ENCODE results near the gene ZNF628.

ZNF628 gene

DNA sequence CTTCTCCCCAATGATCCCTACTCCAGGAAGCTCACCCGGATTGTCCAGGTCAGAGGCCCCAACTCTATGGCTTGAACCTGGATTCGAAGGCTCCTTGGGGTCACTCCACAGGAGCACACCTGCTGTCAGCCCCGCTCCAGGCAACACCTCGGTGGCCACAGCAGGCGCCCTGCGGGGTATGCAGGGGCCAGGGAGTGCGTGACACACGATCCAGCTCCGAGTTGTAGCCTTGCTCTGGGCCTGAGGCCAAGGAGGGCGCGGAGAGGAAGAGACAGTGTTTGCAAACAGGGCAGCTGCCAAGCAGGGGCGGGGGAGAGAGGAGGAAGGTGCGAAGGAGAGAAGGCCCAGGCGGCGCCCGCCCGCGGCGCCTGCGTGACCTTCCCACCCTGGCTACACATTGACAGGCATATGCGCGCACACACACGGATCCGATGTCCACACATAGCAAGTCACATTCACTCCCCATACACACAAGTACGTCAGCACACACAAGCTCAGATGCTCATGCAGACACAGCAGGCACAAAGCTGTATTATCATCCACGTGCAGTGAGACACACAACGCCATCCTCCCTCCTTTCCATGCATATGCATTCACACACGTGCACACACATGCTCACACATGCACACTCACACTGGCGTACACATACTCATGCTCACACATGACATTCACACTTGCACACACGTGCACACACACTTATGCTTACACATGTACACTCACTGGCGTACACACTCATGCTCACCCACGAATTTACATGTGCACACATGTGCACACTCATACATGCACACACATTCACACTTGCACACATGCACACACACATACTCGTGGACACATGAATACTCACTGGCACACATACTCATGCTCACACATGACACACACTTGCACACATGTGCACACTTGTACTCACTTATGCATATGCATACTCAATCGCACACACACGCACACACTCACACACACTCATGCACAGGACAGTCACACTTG lies 50.1 kb downstream of the ZNF628 start:
- DNase-seq (ENCODE audit: low read depth): no peak

DNA sequence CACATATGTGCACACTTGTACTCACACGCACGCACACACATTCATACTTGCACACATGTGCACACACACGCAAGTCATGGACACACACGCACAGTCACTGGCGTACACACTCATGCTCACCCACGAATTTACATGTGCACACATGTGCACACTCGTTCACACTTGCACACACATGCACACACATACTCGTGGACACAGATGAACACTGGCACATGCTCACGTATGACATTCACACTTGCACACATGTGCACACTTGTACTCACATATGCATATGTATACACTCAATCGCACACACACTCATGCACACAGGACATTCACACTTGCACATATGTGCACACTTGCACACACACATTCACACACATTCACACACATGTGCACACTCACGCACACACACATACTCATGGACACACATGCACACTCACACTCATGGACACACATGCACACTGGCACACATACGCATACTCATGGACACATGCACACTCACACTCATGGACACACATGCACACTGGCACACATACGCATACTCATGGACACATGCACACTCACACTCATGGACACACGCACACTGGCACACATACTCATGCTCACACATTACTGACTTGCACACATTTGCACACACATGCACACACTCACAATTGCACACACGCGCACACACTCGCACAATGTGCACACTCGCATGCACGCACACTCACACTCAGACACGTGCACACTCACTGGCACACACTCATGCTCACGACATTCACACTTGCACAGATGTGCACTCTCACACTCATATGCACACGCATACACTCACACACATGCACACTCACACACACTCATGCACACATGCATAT lies 51.0 kb downstream of the ZNF628 start:
- TF ChIP-seq, protein P1, sequence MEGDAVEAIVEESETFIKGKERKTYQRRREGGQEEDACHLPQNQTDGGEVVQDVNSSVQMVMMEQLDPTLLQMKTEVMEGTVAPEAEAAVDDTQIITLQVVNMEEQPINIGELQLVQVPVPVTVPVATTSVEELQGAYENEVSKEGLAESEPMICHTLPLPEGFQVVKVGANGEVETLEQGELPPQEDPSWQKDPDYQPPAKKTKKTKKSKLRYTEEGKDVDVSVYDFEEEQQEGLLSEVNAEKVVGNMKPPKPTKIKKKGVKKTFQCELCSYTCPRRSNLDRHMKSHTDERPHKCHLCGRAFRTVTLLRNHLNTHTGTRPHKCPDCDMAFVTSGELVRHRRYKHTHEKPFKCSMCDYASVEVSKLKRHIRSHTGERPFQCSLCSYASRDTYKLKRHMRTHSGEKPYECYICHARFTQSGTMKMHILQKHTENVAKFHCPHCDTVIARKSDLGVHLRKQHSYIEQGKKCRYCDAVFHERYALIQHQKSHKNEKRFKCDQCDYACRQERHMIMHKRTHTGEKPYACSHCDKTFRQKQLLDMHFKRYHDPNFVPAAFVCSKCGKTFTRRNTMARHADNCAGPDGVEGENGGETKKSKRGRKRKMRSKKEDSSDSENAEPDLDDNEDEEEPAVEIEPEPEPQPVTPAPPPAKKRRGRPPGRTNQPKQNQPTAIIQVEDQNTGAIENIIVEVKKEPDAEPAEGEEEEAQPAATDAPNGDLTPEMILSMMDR (IDR thresholded peaks at IDR 0.05; ENCODE audit: low read depth, low read length, missing control alignments): no peak
- no peak for DNase-seq (ENCODE audit: low read depth)
- no peak overlapping the region for H3K4me3 ChIP-seq (ENCODE audit: low read depth, low read length)

More for the DNA sequence above, 50.1 kb downstream of the ZNF628 start:
- no peak overlapping the region for H3K4me3 ChIP-seq (ENCODE audit: low read depth, low read length)
- TF ChIP-seq, protein P1 (IDR thresholded peaks at IDR 0.05; ENCODE audit: low read depth, low read length, missing control alignments): no peak

DNA sequence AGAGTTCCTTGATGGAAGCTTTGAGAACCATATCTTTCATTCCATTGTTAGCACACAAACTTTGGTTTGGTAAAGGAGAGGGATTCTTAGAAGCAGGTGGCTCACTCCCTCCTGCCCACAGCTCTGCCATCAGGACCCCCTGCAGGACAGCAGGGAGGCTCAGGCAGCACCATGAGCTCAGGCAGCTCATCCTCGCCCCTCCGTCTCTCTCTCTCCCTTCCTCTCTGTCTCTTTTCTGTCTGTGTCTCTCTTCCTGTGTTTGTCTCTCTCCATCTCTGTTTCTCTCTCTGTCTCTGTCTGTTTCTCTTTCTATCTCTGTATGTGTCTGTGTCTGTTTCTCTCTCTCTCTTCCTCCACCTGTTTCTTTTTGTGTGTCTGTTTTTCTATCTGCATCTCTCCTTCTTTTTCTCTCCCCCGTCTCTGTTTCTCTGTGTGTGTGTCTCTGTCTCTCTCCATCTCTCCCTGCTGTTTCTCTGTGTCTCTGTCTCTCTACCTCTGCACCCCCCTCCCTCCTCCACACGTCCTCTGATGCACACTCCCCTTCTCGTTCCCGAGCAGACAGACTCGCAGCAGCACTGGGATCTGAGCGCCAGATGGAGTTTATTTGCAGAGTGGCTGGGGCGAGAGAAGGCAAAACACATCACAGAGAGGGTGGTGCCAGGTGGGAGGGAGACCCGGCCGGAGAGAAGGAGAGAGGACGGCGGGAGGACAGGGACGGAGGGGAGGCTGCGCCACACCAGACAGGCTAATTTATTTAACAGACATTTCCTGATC lies 51.8 kb downstream of the ZNF628 start:
- DNase-seq (ENCODE audit: low read depth): no peak
- H3K4me3 ChIP-seq (ENCODE audit: low read depth, low read length): no peak overlapping the region
- TF ChIP-seq, protein P1 (IDR thresholded peaks at IDR 0.05; ENCODE audit: low read depth, low read length, missing control alignments): no peak

DNA sequence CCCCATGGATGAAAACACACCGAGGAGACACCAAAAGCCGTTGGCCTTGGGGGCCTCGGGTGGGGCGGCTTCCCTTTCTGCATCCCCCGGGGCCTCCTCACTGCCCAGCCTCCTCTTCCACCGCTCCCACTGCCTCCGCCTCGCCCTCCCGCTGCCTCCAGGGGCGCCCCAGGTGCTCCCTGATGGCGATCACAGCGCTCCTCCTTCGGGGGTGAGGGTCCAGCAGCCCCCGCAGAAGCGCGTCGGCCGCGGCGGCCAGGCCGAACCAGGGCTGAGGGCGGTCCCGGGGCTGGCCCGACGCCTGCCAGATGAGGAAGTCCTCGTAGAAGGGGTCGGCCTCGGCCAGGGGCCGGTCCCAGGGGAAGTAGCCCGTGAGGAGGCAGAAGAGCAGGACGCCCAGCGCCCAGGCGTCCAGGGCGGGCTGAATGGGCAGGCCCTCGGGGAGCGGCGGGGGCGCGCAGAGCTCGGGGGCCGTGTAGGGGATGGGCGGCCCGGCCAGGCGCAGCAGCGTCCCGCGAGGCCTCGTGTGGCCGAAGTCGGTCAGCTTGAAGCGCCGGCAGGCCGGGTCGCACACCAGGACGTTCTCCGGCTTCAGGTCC lies 53.3 kb downstream of the ZNF628 start:
- DNase-seq (ENCODE audit: low read depth): no peak
- no peak overlapping the region for H3K4me3 ChIP-seq (ENCODE audit: low read depth, low read length)
- TF ChIP-seq, protein P1 (IDR thresholded peaks at IDR 0.05; ENCODE audit: low read depth, low read length, missing control alignments): no peak

DNA sequence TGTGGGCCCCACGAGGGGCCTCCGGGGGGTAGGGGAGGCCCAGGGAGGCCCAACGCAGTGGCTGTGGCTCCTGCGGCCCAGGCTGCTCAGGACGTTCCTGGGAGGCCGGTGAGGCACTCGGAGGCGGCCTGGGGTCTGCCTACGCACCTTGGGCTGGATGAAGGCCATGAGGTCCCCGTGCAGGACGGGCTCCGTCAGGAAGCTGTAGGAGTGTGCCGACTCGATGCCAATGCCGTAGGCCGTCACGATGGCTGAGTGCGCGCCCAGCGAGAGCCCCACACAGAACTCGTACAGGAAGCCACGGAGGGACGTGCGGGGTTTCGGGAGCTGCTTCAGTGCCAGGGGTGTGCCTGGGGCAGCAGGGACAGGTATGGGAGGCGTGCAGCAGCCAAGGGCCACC lies 54.6 kb downstream of the ZNF628 start:
- no peak overlapping the region for H3K4me3 ChIP-seq (ENCODE audit: low read depth, low read length)
- TF ChIP-seq, protein P1 (IDR thresholded peaks at IDR 0.05; ENCODE audit: low read depth, low read length, missing control alignments): no peak
- DNase-seq (ENCODE audit: low read depth): no peak

Measured in GM12864 (cell line).